T47D (cell line): ENCODE results near the gene ATP5PO.

ENCODE experiments used
- DNase-seq, 2 experiments: peaks; one replicate each; pipeline versions ENCODE4 v3.0.0 to v3.0.0-alpha.2; 2011 to 2012; ENCODE audit warnings: low read depth in 1 of 2, low spot score in 1 of 2
- JUND ChIP-seq: IDR thresholded peaks from 2 replicates; pipeline ENCODE4 v1.6.1; 2012; ENCODE audit warnings: low read depth
- in situ Hi-C: cut with HindIII; loops from 2 replicates; pipeline ENCODE4 v1.10.0; 2016; ENCODE audit warnings: low sequenced_read_pairs, low pct_unique_long_range_greater_than_20kb

The ATP5PO gene, protein sequence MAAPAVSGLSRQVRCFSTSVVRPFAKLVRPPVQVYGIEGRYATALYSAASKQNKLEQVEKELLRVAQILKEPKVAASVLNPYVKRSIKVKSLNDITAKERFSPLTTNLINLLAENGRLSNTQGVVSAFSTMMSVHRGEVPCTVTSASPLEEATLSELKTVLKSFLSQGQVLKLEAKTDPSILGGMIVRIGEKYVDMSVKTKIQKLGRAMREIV

DNA sequence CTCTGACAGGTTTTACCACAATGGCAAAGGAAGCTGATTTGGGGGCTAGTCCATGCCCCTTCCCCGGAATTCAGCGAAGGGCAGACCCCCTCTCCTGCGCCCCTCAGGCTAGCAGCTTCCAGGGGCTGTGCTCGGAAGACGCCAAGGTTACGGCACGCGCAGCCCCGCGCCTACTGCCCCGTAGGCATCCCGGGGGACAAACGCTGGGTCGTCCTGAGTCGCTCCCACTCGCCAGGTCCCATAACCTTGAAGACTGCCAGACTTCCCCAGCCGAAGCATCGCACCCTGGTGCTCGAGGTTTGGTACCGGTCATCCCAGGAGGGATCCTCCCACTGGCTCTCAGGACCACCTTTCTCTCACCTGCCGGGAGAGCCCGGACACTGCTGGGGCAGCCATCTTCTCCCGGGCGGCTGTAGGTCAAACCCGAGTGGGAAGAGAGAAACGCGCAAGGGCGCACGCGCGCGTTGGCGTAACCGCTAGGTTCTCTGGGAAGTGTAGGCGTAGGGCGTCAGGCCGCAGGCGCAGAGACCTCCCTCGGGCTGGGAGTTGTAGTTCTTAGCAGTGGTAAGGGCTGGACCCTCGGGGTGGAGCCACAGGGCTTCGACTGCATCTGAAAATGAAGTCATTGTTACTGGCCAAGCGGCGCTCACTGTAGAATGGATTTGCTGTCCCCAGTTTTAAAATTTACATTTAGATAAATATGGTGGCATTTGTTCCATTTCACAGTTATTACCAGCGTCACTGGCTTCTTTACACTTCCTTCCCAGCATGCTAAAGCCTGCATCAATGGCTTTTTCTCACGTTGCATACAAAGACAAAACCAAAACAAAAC lies at the start of gene ATP5PO:
Gene ATP5PO (minus strand): TSS at position 437 of the 832 bp plus-strand sequence. CDS start 41 bp downstream, at position 396.
- TF ChIP-seq JUND: no peak
- in situ Hi-C loops: no loop called here
- peak; percentile 77 to 97 for DNase-seq

DNA sequence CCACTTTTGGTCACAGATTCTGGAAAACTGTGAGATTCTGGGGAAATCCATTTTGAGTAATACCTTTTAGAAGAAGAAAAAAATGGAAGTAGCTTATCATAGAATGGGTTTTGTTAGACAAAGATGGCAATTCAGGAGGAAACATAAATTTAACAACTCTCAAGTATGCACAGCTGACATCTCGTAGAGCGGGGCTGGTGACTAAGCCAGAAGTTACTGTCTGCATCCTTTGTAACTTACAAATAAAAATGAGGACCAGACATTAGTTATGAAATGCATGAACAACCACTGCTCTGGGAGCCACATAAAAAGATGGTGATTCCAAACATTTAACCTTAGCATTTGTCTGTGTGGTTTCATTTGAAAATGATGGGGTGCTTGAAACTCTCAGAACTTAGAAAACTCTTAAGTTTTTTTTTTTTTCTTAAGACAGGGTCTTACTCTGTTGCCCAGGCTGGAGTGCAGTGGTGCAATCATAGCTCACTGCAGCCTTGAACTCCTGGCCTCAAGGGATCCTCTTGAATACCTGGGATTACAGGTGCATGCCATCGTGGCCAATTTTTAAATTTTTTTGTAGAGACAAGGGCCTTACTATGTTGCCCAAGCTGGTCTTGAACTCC lies 49.2 kb upstream of the ATP5PO start:
- no peak for DNase-seq
- no peak for TF ChIP-seq JUND
- in situ Hi-C loops: loop anchor here (25.0 kb wide), 1 partner anchor 97 kb away; the partner anchor contains the start of genes MRPS6 and SLC5A3

DNA sequence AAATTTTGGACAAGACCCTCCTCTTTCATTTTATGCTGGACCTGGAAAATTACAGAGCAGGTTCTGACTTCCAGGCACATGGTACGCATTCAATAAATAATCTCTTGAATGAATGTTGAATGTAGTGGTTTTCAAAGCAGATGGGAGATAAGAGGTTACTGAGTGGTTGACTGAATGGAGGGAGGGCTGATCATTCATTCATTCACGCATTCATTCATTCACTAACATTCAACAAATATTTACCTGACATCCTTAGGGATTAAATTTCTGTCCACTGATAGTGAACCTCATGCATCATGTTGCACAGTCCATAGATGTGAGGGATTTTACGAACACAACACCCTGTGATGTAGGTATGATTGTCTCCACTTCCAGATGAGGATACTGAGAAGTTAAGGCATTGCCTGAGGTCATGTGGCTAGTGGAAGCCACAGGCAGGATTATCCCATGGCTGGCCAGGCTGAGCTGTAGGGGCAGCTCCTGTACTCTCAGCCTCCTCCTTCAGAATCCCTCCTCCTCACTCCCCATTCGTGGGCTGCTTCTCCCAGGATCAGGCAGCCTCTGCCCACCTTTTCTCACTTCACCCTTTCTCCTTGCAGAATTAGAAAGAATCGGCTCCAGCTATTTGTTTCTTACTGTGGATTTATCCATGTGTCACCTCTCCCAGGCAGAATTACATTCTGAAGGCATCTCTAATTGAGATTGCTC lies 48.4 kb upstream of the ATP5PO start:
- no peak for TF ChIP-seq JUND
- in situ Hi-C loops: loop anchor here (25.0 kb wide), 1 partner anchor 98 kb away; the partner anchor contains the start of genes MRPS6 and SLC5A3
- no peak for DNase-seq

DNA sequence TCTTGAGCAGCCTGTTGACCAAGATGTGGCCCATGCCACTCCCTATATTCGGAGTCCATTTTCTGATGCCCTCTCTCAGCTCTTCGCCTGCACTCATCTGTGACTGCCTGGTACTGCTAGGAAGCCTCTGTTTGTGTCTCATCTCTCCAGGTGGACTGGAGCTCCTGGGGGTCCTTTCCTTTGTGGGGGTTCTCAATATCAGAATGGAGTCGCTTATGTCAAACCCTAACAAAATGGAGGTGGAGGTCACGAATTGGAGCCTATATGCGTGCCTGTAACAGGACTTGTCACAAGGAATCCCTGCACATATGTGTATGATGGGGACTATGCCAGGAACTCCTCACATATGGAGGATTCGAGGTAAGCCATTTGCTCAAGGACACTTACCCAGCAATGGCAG lies 46.7 kb upstream of the ATP5PO start:
- no peak for TF ChIP-seq JUND
- DNase-seq: no peak
- in situ Hi-C loops: loop anchor here (25.0 kb wide), 1 partner anchor 100 kb away; the partner anchor contains the start of genes MRPS6 and SLC5A3

DNA sequence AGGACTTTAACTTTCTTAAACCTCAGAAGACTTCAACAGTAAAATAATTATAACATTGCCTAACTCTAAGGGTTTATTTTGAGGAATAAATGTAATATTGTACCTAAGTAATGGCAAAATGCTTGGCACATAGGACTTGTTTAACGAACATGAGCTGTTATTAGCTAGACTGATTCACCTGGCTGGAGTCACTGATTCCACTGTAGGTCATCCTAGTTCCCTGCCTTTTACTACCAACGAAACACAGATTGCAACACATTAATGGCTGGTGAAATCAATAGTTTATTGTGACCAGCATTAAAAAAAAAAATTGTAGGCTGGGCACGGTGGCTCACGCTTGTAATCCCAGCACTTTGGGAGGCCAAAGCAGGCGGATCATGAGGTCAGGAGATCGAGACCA lies 45.5 kb upstream of the ATP5PO start:
- in situ Hi-C loops: loop anchor here (25.0 kb wide), 1 partner anchor 101 kb away; the partner anchor contains the start of genes MRPS6 and SLC5A3

DNA sequence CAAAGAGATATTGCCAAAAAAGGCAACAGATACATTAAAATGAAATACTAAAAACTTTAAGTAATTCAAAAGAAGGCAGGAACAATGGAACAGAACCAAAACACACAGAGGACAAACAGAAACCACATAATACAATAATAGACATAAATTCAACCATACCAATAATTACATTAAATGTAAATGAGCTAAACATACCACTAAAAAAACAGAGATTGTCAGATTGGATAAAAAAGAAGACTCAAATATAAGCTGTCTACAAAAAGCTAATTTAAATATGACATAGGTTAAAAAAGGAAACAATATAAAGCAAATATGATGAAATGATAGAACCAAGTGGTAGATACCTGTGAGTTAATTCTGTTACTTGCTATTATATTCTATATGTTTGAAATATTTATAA lies 44.1 kb upstream of the ATP5PO start:
- no peak for TF ChIP-seq JUND
- no peak for DNase-seq
- in situ Hi-C loops: loop anchor here (25.0 kb wide), 1 partner anchor 103 kb away; the partner anchor contains the start of genes MRPS6 and SLC5A3

More for the DNA sequence above, 45.5 kb upstream of the ATP5PO start:
- DNase-seq: no peak
- TF ChIP-seq JUND: no peak

DNA sequence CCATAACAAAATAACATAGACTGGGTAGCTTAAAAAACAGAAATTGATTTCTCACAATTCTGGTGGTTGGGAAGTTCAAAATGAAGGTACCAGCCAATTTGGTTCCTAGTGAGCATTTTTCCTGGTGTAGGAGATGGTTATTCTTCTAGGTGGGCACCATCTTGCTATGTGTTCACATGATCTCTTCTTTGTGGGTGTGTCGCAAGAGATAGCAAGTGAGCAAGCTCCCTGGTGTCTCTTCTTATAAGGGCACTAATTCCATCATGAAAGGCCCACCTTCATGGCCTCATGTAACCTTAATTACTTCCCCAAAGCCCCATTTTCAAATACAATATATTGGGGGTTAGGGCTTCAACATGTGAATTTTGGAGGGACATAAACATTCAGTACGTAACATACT lies 38.8 kb upstream of the ATP5PO start:
- in situ Hi-C loops: loop anchor here (25.0 kb wide), 1 partner anchor 108 kb away; the partner anchor contains the start of genes MRPS6 and SLC5A3
- no peak for TF ChIP-seq JUND
- no peak for DNase-seq

DNA sequence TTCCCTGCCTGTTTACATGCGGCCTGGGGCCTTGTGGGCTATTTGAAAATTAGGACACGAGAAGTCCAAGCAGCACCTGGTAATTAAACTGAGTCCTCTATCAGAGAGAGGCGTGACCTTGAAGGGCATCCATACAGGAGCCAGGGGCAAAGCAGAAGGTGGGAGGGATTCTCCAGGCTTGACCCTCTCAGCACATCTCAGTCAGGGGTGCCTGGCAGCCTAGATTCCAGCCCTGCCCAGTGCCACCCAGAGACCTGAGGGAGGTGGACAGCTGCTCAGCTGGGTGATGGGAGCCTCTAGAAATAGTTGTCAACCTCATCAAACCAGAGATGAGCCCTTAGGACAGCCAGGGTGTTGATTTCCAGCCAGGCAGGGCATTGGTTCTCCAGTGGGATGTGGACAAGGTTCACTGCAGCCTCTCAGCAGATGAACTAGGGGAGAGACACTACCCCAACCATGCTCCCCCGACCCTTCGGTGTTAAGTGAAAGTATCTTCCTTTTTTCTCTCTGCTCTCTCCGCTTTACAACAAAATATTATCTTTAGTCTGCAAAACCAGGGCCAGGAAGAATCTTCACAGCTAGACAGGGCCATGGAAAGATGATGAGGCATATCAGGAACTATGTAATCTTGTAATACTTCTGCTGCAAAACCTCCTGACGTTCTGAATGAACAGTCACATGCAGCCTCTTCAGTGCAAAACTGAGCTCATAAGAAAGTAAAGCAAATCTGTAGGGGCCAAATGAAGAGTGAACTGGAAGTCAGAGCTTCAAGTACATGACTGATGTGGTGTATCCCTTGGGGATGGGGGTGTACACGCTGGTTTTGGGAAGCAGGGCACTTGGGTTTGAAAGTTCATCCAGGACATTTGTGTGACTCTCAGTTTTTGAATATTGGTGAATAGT lies 35.9 kb upstream of the ATP5PO start:
- no peak for DNase-seq
- TF ChIP-seq JUND: no peak
- in situ Hi-C loops: loop anchor here (25.0 kb wide), 1 partner anchor 111 kb away; the partner anchor contains the start of genes MRPS6 and SLC5A3

DNA sequence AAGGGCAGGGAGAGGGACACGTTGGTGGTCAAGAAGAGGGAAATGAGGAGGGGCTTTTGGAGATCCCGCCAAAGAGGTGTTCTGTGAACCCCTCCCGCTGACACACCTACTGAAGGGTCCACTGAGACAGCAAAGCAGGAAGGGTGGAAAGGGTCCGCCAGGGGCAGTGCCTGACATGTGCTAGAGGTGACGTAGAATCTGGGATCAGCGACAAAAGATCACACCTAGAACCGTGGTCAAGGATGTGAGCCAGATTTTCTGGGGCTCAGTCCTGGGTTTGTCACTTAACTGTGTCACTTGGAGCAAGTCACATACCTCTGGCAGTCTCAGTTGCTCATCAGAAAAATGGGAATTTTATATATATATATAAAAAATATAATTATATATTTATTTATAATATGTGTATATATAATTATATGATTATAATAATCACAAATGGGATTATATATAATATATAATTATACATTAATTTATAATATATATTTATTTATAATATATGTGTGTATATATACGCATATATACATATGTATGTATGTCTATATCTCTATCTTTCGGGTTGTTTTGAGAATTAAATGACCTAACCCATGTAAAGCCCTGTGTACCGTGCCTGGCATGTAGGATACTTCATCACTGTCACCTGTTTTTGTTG lies 35.0 kb upstream of the ATP5PO start:
- DNase-seq: no peak
- no peak for TF ChIP-seq JUND
- in situ Hi-C loops: loop anchor here (25.0 kb wide), 1 partner anchor 112 kb away; the partner anchor contains the start of genes MRPS6 and SLC5A3
